Glomerular endothelial cell (primary cell): Measurements from ENCODE around the gene PDZRN4. TPM values are rescaled to one million over a fixed set of nuclear protein-coding genes. Genes with fewer than 3 reads are reported as not detected.
"Not testable (repeated sequence)": the region's sequence is repeated elsewhere in the genome, so short reads cannot be mapped to it uniquely, and the experiment has no call there.

Source experiments
- DNase-seq: peaks from one replicate; pipeline ENCODE4 v3.0.0-alpha.2; 2011; ENCODE audit warnings: low read depth, low spot score; ENCODE audit errors: extremely low read depth
- total RNA-seq: library from RNA; depleted of rRNA; stranded (reverse); fragments of >200 nt; gene quantifications from 2 replicates; pipeline ENCODE4 v1.2.3, GENCODE V29; 2015

The PDZRN4 gene
- total RNA-seq, 1 donor from 2014 or later = not detected

DNA sequence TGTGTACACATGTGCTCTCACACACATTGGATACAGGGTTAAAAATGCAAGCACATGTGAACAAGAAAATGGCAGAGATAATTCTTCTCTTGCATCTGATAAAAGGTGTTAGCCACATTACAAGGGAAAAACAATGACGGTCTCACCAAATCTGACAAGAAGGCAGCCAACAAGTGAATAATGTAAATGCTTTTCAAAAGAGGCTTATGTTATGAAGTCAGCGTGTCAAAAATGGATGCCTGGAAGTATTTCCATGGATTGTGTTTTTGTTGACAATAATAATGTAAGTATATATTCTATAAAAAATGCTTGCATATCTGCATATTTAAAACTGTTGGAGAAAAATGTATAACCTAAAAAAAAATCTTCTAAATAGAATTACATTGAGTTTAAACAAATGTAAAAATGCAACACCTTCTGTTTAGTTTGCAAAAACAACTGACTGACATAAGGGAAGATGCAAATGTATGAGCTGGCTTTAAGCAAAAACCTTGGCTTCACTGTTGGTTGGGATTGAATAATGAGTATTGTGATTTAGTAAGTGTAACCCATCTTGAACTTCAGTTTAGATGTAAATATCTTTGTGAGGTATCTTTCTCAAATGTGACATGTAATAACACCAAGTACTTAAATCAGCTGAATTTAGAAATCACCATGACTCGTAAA, 424.9 kb downstream of the PDZRN4 start:
- DNase-seq = no peak

DNA sequence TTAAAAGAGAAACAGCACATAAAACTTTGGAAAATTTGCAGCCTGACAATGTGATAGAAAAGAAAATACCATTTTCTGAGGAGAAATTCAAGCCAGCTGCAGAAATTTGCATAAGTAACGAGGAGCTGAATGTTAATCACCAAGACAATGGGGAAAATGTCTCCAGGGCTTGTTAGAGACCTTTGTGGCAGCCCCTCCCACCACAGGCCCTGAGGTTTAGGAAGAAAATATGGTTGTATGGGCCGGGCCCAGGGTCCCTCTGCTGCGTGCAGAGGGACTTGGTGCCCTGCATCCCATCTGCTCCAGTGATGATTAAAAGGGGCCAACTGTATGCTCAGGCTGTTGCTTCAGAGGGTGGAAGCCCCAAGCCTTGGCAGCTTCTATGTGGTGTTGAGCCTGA, 427.1 kb downstream of the PDZRN4 start:
- DNase-seq = not testable (repeated sequence)

DNA sequence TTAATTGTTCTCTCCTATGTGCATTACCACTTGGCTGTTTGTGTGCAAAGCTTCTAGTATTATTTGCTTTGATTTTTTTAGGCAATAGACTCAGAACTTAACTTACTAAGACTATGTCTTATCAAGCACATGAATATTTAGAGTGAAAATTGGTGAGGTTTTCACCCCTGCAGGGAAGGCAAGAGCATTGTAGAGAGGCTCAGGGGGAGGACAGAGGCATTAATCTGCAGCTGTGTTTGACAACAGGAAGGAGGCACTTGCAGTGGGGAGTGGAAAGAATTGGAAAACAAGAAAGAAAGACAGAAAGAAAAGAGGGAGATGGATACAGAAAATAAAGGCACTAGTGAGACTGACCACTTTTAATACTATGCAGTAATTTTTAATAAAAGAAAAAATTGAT, 431.6 kb downstream of the PDZRN4 start:
- DNase-seq = no peak

DNA sequence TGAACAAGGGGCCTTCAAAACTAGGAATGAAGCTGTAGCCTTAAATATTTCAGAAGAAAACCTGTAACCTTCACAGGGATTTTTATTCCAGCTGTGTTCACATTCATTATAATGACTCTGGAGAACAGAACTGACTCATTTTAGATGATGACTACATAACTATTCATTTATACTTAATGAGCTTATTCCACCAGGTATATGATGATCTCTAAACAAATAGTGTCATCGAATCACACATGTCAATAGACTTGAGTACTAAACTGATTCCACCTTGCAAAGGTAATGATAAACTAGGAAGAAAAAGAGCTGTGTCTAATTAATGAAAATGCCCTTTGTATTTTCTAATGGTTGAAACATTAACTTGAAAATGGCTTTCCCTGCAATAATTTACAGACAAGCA, 433.2 kb downstream of the PDZRN4 start:
- DNase-seq = no peak
